ENCODE results near the gene PDGFA. TPM values are rescaled to one million over a fixed set of nuclear protein-coding genes. Genes with fewer than 3 reads are reported as not detected.
"Not testable (repeated sequence)": the region's sequence is repeated elsewhere in the genome, so short reads cannot be mapped to it uniquely, and the experiment has no call there.

Gene PDGFA
- total and polyA plus RNA-seq, 4 donors = 21.8 to 40.6 (median 25.6) TPM

- Histone ChIP-seq H3K27ac (ENCODE audit: low read depth in 1 of 2, low read length in 1 of 2) (no peak overlapping the region), H3K36me3 (ENCODE audit: control insufficient read depth in 4 of 4, insufficient read depth in 4 of 4, low read length in 4 of 4) (peaks cover 0 to 1% (median 0%) of the 10 kb centered on the region in 4 donors), H3K4me1 (ENCODE audit: control insufficient read depth in 5 of 5, insufficient read depth in 5 of 5, low read length in 5 of 5) (peaks cover 0 to 24% (median 0%) of the 10 kb centered on the region in 5 donors), H3K9ac (ENCODE audit: insufficient read depth in 1 of 2, low read length in 2 of 2) (no peak overlapping the region), H3K9me3 (ENCODE audit: control insufficient read depth in 4 of 4, insufficient read depth in 3 of 4, low read length in 3 of 4) (peaks cover 0 to 3% (median 0%) of the 10 kb centered on the region in 4 donors), H3K4me3 (no peak overlapping the region), H3K27me3 (ENCODE audit: control insufficient read depth in 3 of 3, insufficient read depth in 3 of 3, low read length in 2 of 3) (no peaks in the 10 kb centered on the region)
- TF ChIP-seq, protein P1, sequence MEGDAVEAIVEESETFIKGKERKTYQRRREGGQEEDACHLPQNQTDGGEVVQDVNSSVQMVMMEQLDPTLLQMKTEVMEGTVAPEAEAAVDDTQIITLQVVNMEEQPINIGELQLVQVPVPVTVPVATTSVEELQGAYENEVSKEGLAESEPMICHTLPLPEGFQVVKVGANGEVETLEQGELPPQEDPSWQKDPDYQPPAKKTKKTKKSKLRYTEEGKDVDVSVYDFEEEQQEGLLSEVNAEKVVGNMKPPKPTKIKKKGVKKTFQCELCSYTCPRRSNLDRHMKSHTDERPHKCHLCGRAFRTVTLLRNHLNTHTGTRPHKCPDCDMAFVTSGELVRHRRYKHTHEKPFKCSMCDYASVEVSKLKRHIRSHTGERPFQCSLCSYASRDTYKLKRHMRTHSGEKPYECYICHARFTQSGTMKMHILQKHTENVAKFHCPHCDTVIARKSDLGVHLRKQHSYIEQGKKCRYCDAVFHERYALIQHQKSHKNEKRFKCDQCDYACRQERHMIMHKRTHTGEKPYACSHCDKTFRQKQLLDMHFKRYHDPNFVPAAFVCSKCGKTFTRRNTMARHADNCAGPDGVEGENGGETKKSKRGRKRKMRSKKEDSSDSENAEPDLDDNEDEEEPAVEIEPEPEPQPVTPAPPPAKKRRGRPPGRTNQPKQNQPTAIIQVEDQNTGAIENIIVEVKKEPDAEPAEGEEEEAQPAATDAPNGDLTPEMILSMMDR (IDR thresholded peaks at IDR 0.05; ENCODE audit: control extremely low read depth, extremely low read depth) = no peak
- peak in 2 of 3 donors; percentile 45 to 75 for DNase-seq
- ATAC-seq (ENCODE audit: insufficient read depth, low FRiP score) = no peak
- 73 to 80% methylated on average over 17 to 18 of the region's 18 CpGs for WGBS, 2 donors
These were observed 34.0 kb upstream of the PDGFA start for GRCh38 chr7:553636-554111.

DNA sequence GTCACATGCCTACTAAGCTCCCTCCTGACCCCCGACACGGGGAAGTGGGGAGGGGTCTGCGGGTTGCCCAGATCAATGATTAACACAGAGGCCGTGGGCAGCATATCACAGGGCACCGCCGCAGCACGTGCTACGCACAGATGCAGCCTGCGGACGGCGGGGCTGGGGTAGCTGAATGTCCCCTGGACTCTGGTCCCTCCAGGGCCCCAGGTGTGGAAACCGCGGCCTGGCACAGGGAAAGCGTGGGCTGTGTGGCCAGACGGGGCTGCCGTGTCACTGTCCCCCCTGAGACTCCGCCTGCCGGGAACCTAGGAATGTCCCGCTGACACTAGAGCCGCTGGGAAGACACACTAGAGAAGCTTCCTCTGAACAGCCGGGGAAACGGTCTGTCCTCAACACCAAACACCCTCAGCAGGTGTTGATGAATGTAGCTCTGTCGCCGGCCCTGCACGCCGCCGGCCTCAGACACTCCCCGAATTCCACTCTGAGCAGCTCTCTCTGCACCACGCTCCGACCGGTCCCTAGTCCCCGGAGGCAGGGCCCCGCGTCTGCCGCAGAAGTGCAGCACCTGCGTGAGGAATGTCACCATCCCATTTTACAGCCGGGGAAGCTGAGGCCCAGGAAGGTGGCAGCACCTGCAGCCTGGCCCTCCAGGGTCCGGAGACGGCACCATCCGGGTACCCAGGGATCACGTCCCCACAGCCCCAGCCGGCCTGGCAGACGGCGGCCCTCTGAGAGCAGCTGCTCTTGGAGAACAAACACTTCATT is 33.4 kb upstream of the PDGFA start:
- H3K9me3 ChIP-seq (ENCODE audit: control insufficient read depth in 4 of 4, insufficient read depth in 3 of 4, low read length in 3 of 4) = peaks cover 0 to 3% (median 0%) of the 10 kb centered on the region in 4 donors
- no peak overlapping the region for H3K4me3 ChIP-seq
- H3K36me3 ChIP-seq (ENCODE audit: control insufficient read depth in 4 of 4, insufficient read depth in 4 of 4, low read length in 4 of 4) = peaks cover 0 to 1% (median 0%) of the 10 kb centered on the region in 4 donors
- H3K4me1 ChIP-seq (ENCODE audit: control insufficient read depth in 5 of 5, insufficient read depth in 5 of 5, low read length in 5 of 5) = peaks cover 0 to 27% (median 0%) of the 10 kb centered on the region in 5 donors
- ATAC-seq (ENCODE audit: insufficient read depth, low FRiP score) (no peak), DNase-seq (peak in 1 of 3 donors; percentile 67)
- 70 to 83% methylated on average over 44 of the region's 44 CpGs for WGBS, 2 donors
- no peak overlapping the region for H3K27ac ChIP-seq (ENCODE audit: low read depth in 1 of 2, low read length in 1 of 2)
- H3K9ac ChIP-seq (ENCODE audit: insufficient read depth in 1 of 2, low read length in 2 of 2) = no peak overlapping the region
- TF ChIP-seq, protein P1 (IDR thresholded peaks at IDR 0.05; ENCODE audit: control extremely low read depth, extremely low read depth) = no peak
- H3K27me3 ChIP-seq (ENCODE audit: control insufficient read depth in 3 of 3, insufficient read depth in 3 of 3, low read length in 2 of 3) = no peaks in the 10 kb centered on the region

DNA sequence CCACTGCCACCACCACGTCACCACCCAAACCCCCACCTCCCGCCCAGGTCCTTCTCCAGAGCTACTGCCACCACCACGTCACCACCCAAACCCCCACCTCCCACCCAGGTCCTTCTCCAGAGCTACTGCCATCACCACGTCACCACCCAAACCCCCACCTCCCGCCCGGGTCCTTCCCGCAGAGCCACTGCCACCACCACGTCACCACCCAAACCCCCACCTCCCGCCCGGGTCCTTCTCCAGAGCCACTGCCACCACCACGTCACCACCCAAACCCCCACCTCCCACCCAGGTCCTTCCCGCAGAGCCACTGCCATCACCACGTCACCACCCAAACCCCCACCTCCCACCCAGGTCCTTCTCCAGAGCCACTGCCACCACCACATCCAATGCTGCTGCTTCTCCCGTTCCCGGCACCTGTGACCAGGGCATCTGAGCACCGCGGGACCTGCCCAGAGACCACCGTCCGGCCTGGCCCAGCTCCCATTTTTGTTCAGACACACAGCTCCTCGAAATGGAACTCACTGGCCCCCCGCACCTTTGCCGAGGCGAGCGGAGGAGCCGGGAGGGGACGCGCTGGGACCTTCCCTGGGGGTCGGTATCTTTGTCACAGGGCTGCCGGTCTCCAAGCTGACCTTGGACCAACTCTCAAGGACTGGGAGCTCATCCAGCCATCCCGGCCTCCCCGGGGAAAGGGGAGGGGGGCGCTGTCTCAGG is 32.7 kb upstream of the PDGFA start:
- H3K36me3 ChIP-seq (ENCODE audit: control insufficient read depth in 4 of 4, insufficient read depth in 4 of 4, low read length in 4 of 4); H3K9me3 ChIP-seq (ENCODE audit: control insufficient read depth in 4 of 4, insufficient read depth in 3 of 4, low read length in 3 of 4); H3K27me3 ChIP-seq (ENCODE audit: control insufficient read depth in 3 of 3, insufficient read depth in 3 of 3, low read length in 2 of 3); H3K27ac ChIP-seq (ENCODE audit: low read depth in 1 of 2, low read length in 1 of 2); H3K9ac ChIP-seq (ENCODE audit: insufficient read depth in 1 of 2, low read length in 2 of 2); ATAC-seq (ENCODE audit: insufficient read depth, low FRiP score); DNase-seq; H3K4me3 ChIP-seq: not testable (repeated sequence)
- WGBS, 2 donors = 83 to 87% methylated on average over 29 to 32 of the region's 32 CpGs
- H3K4me1 ChIP-seq (ENCODE audit: control insufficient read depth in 5 of 5, insufficient read depth in 5 of 5, low read length in 5 of 5) = peaks cover 0 to 27% (median 0%) of the 10 kb centered on the region in 5 donors

- 95% methylated on average over 9 of the region's 9 CpGs for whole genome bisulfite sequencing, 2 donors
- H3K27ac ChIP-seq (ENCODE audit: low read depth in 1 of 2, low read length in 1 of 2); H3K4me3 ChIP-seq; H3K27me3 ChIP-seq (ENCODE audit: control insufficient read depth in 3 of 3, insufficient read depth in 3 of 3, low read length in 2 of 3); H3K36me3 ChIP-seq (ENCODE audit: control insufficient read depth in 4 of 4, insufficient read depth in 4 of 4, low read length in 4 of 4); H3K9me3 ChIP-seq (ENCODE audit: control insufficient read depth in 4 of 4, insufficient read depth in 3 of 4, low read length in 3 of 4); H3K9ac ChIP-seq (ENCODE audit: insufficient read depth in 1 of 2, low read length in 2 of 2); DNase-seq; ATAC-seq (ENCODE audit: insufficient read depth, low FRiP score): not testable (repeated sequence)
- H3K4me1 ChIP-seq (ENCODE audit: control insufficient read depth in 5 of 5, insufficient read depth in 5 of 5, low read length in 5 of 5) = peaks cover 0 to 27% (median 0%) of the 10 kb centered on the region in 5 donors
These were observed 31.9 kb upstream of the PDGFA start for GRCh38 chr7:551615-551970.
